ENCODE data around the gene DCC.

DNA sequence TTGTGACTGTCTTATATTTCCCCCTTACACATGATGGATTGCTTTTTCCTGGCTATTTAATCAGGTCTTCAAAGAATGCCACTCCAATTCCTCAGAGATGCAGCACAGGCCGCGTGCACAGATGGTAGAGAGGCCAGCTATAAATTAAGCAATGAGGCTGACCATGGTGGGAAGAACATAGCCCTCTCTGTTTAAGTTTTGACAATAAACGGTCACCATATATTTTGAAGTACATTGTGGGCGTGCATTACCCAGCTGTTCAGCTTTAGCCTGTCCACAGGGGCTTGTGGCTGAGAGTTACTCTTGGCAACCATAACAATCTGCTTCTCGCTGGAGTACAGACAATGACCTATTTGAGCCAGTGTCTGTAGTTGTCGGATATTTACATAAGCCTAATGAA lies 730.8 kb downstream of the DCC start:
- TF ChIP-seq CTCF (IDR thresholded peaks at IDR 0.05) (no peak), POLR2A (IDR thresholded peaks at IDR 0.05) (no peak)
